Parathyroid adenoma (tissue), 2 donors: ENCODE results near the gene NKD1.

Experiments
- H2AFZ ChIP-seq: fragments of 300-600 bp; sonication (generic); one replicate; pipeline ENCODE4 v1.7.0; 2017; ENCODE audit warnings: antibody characterized with exemption, mild to moderate bottlenecking
- H3K27ac ChIP-seq: fragments of 300-600 bp; sonication (generic); one replicate; pipeline ENCODE4 v1.7.0; 2017
- H3K27me3 ChIP-seq: fragments of 300-600 bp; sonication (generic); one replicate; pipeline ENCODE4 v1.7.0; 2017; ENCODE audit warnings: low read length; ENCODE audit not compliant: control insufficient read depth, insufficient read depth
- H3K36me3 ChIP-seq: fragments of 300-600 bp; sonication (generic); one replicate; pipeline ENCODE4 v1.7.0; 2017; ENCODE audit warnings: low read length; ENCODE audit not compliant: control insufficient read depth, insufficient read depth
- H3K4me1 ChIP-seq: fragments of 300-600 bp; sonication (generic); one replicate; pipeline ENCODE4 v1.7.0; 2017; ENCODE audit warnings: control low read depth
- H3K4me2 ChIP-seq: fragments of 300-600 bp; sonication (generic); one replicate; pipeline ENCODE4 v1.7.0; 2017; ENCODE audit warnings: low read length
- H3K4me3 ChIP-seq: fragments of 300-600 bp; sonication (generic); one replicate; pipeline ENCODE4 v1.7.0; 2017; ENCODE audit warnings: low read depth, low read length
- H3K79me2 ChIP-seq: fragments of 300-600 bp; sonication (generic); one replicate; pipeline ENCODE4 v1.7.0; 2017; ENCODE audit warnings: control low read depth
- H3K9ac ChIP-seq: fragments of 300-600 bp; sonication (generic); one replicate; pipeline ENCODE4 v1.7.0; 2017; ENCODE audit warnings: mild to moderate bottlenecking
- H3K9me3 ChIP-seq: fragments of 300-600 bp; sonication (generic); one replicate; pipeline ENCODE4 v1.7.0; 2017; ENCODE audit warnings: low read length; ENCODE audit not compliant: control insufficient read depth
- CTCF ChIP-seq: fragments of 300-600 bp; sonication (generic); IDR thresholded peaks from one replicate; pipeline ENCODE4 v1.7.0; 2017; ENCODE audit warnings: antibody characterized with exemption, mild to moderate bottlenecking
- donor health status: primary hyperparathyroidism.

NKD1 gene

GRCh38 chr16:50666658-50667496 lies 118.7 kb downstream of the NKD1 start:
- H3K9ac ChIP-seq = no peak overlapping the region
- no peaks in the 10 kb centered on the region for H3K36me3 ChIP-seq
- H3K9me3 ChIP-seq = no peaks in the 10 kb centered on the region
- TF ChIP-seq CTCF = no peak
- no peak overlapping the region for H2AFZ ChIP-seq
- H3K79me2 ChIP-seq = no peaks in the 10 kb centered on the region
- no peaks in the 10 kb centered on the region for H3K27me3 ChIP-seq
- no peaks in the 10 kb centered on the region for H3K4me1 ChIP-seq
- H3K4me3 ChIP-seq = no peak overlapping the region
- no peak overlapping the region for H3K27ac ChIP-seq
- no peak overlapping the region for H3K4me2 ChIP-seq

GRCh38 chr16:50667497-50668367 lies 119.5 kb downstream of the NKD1 start:
- Histone ChIP-seq H3K9me3 (no peaks in the 10 kb centered on the region), H3K9ac (no peak overlapping the region), H3K27ac (no peak overlapping the region), H3K36me3 (no peaks in the 10 kb centered on the region), H3K4me3 (no peak overlapping the region), H3K4me1 (no peaks in the 10 kb centered on the region), H2AFZ (no peak overlapping the region), H3K79me2 (no peaks in the 10 kb centered on the region), H3K27me3 (no peaks in the 10 kb centered on the region), H3K4me2 (no peak overlapping the region)
- no peak for TF ChIP-seq CTCF

- H3K27ac ChIP-seq = no peak overlapping the region
- no peak overlapping the region for H3K4me2 ChIP-seq
- H3K4me1 ChIP-seq = no peaks in the 10 kb centered on the region
- H3K9me3 ChIP-seq = no peaks in the 10 kb centered on the region
- H3K79me2 ChIP-seq = no peaks in the 10 kb centered on the region
- no peaks in the 10 kb centered on the region for H3K27me3 ChIP-seq
- no peak overlapping the region for H3K4me3 ChIP-seq
- no peaks in the 10 kb centered on the region for H3K36me3 ChIP-seq
- H2AFZ ChIP-seq = no peak overlapping the region
- H3K9ac ChIP-seq = no peak overlapping the region
- TF ChIP-seq CTCF = no peak
Observed at GRCh38 chr16:50668368-50669008, 120.3 kb downstream of the NKD1 start.

GRCh38 chr16:50669741-50670140 lies 121.5 kb downstream of the NKD1 start:
- no peaks in the 10 kb centered on the region for H3K4me1 ChIP-seq
- no peak for TF ChIP-seq CTCF
- H3K4me3 ChIP-seq = no peak overlapping the region
- H3K27me3 ChIP-seq = no peaks in the 10 kb centered on the region
- H3K4me2 ChIP-seq = no peak overlapping the region
- no peaks in the 10 kb centered on the region for H3K9me3 ChIP-seq
- no peaks in the 10 kb centered on the region for H3K79me2 ChIP-seq
- H3K36me3 ChIP-seq = no peaks in the 10 kb centered on the region
- no peak overlapping the region for H3K9ac ChIP-seq
- no peak overlapping the region for H2AFZ ChIP-seq
- H3K27ac ChIP-seq = no peak overlapping the region
